ENCODE measurements around the gene DNAJC5. TPM values are rescaled to one million over a fixed set of nuclear protein-coding genes. Genes with fewer than 3 reads are reported as not detected.
"Not testable (repeated sequence)": the region's sequence is repeated elsewhere in the genome, so short reads cannot be mapped to it uniquely, and the experiment has no call there.

Gene DNAJC5
- total RNA-seq, 2 experiments from 2014 or later = 27.5 to 27.7 TPM

DNA sequence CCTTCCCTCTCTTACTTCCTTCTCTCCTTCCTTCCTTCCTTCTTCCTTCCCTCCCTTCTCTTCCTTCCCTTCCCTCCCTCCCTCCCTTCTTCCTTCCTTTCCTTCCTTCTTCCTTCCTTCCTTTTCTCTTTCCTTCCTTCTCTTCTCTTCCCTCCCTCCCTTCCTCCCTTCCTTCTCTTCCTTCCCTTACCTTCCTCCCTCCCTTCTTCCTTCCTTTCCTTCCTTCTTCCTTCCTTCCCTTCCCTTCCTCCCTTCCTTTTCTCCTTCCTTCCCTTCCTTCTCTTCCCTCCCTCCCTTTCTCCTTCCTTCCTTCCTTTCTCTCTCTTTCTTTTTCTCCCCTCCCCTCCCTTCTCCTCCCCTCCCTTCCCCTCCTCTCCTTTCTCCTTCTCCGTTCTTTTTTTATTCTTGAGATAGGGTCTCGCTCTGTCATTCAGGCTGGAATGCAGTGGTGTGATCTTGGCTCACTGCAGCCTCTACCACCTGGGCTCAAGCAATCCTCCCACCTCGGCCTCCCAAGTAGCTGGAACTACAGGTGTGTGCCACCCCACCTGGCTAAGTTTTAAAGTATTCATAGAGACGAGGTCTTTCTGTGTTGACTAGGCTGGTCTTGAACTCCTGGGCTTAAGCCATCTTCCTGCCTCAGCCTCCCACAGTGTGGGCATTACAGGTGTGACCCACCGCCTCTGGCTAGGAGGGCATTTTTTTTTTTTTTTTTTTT is 75.9 kb downstream of the DNAJC5 start:
- H3K4me1 ChIP-seq (ENCODE audit: insufficient read depth, low read length, poor library complexity, severe bottlenecking) = peaks cover 22% of the 10 kb centered on the region
- no peak overlapping the region for H3K4me2 ChIP-seq (ENCODE audit: low read length)
- no TSS peak for BruUV-seq (replicated peaks)
- H3K9me3 ChIP-seq (ENCODE audit: low read length) = no peaks in the 10 kb centered on the region
- H3K79me2 ChIP-seq (ENCODE audit: insufficient read depth, low read depth, low read length) = no peaks in the 10 kb centered on the region
- no peaks in the 10 kb centered on the region for H3K9me2 ChIP-seq (ENCODE audit: insufficient read depth, low read length)
- H3K4me3 ChIP-seq (ENCODE audit: low read depth, low read length, poor library complexity, severe bottlenecking) = no peak overlapping the region
- TF ChIP-seq, protein P1, sequence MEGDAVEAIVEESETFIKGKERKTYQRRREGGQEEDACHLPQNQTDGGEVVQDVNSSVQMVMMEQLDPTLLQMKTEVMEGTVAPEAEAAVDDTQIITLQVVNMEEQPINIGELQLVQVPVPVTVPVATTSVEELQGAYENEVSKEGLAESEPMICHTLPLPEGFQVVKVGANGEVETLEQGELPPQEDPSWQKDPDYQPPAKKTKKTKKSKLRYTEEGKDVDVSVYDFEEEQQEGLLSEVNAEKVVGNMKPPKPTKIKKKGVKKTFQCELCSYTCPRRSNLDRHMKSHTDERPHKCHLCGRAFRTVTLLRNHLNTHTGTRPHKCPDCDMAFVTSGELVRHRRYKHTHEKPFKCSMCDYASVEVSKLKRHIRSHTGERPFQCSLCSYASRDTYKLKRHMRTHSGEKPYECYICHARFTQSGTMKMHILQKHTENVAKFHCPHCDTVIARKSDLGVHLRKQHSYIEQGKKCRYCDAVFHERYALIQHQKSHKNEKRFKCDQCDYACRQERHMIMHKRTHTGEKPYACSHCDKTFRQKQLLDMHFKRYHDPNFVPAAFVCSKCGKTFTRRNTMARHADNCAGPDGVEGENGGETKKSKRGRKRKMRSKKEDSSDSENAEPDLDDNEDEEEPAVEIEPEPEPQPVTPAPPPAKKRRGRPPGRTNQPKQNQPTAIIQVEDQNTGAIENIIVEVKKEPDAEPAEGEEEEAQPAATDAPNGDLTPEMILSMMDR (conservative IDR thresholded peaks at IDR 0.05; ENCODE audit: low read length) = no peak
- intact Hi-C loops (cut with micrococcal nuclease; ENCODE audit: unreplicated experiment) = loop anchor here (5.0 to 10.0 kb wide), 2 partner anchors 104 to 346 kb away; partner anchors contain the start of genes GMEB2 and TPD52L2
- POLR2A ChIA-PET = interaction anchor here (0.7 kb wide), 1 partner anchor 516 kb away, joined by 3 read pairs; no protein-coding TSS in a partner anchor
- H3K27ac ChIP-seq (ENCODE audit: low read depth, low read length, poor library complexity, severe bottlenecking) = no peak overlapping the region
- H4K20me1 ChIP-seq (ENCODE audit: insufficient read depth, low read length) = no peaks in the 10 kb centered on the region
- no peak overlapping the region for H2AFZ ChIP-seq (ENCODE audit: low read length)
- DNase-seq (ENCODE audit: low spot score) = no peak
- peaks cover 5% of the 10 kb centered on the region; the same call in 1 of the 2 replicates for H3K36me3 ChIP-seq (ENCODE audit: insufficient read depth, low read length)
- CTCF ChIA-PET (ENCODE audit: unreplicated experiment) = no interaction called here

DNA sequence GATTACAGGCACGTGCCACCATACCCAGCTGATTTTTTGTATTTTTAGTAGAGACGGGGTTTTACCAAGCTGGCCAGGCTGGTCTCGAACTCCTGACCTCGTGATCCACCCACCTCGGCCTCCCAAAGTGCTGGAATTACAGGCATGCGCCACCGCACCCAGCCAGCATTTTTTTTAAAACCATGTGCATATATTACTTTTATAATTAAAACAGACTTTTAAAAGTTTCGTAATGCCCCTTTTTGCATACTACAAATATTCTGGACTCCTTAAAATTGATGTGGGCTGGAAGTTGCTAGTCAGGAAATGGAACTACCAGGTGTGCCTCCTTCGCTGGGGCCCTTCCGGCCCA is 77.0 kb downstream of the DNAJC5 start:
- BruUV-seq (replicated peaks); CTCF ChIA-PET (ENCODE audit: unreplicated experiment); H3K79me2 ChIP-seq (ENCODE audit: insufficient read depth, low read depth, low read length); H3K36me3 ChIP-seq (ENCODE audit: insufficient read depth, low read length); H3K9me2 ChIP-seq (ENCODE audit: insufficient read depth, low read length); H3K27ac ChIP-seq (ENCODE audit: low read depth, low read length, poor library complexity, severe bottlenecking); H3K4me3 ChIP-seq (ENCODE audit: low read depth, low read length, poor library complexity, severe bottlenecking); H3K9me3 ChIP-seq (ENCODE audit: low read length); H4K20me1 ChIP-seq (ENCODE audit: insufficient read depth, low read length); DNase-seq (ENCODE audit: low spot score); H3K4me2 ChIP-seq (ENCODE audit: low read length); H2AFZ ChIP-seq (ENCODE audit: low read length): not testable (repeated sequence)
- peaks cover 22% of the 10 kb centered on the region for H3K4me1 ChIP-seq (ENCODE audit: insufficient read depth, low read length, poor library complexity, severe bottlenecking)
- intact Hi-C loops (cut with micrococcal nuclease; ENCODE audit: unreplicated experiment) = loop anchor here (2.0 to 10.0 kb wide), 3 partner anchors 105 to 433 kb away; partner anchors contain the start of genes GMEB2 and TPD52L2
- POLR2A ChIA-PET = interaction anchor here (0.7 kb wide), 1 partner anchor 517 kb away, joined by 3 read pairs; no protein-coding TSS in a partner anchor

DNA sequence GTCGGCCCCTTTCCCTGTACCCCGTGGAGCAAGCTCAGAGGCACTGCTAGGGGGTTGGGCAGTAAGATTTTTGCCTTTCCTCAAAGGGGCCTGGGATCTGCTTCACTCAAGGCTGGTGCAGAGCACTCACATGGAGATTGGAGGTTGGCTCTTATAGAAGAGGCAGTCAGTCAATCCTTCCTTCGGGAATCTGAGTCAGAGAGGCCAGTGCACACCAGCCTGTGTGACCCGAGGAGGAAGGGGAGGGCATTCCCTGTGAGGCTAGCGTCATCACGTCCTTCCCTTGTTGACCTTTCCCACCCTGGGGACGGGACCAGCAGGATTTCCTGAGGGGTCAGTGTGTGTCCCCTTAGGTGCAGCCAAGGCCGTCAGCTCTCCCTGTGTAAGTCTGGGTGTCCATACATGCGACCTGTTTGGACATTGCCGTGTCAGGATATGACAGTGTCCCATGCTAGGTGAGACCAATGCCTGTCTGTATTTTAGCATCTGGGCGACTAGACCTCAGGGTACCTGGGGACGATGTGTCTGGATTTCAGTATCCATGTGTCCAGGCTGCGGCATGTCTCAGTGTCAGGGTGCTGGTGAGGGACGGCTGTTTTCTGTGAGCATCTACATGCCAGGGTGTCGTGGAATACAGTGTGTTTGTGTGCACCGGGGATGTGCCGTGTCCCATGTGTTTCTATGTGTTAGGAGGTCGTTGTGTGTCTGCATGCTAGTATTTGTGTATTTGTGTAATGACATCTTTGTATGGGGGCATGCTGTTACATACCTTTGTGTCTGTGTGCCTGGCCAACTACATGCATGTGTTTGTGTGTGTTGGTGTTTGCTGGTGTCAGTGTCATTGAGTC is 77.6 kb downstream of the DNAJC5 start:
- H3K4me1 ChIP-seq (ENCODE audit: insufficient read depth, low read length, poor library complexity, severe bottlenecking) = peaks cover 25% of the 10 kb centered on the region
- ChIA-PET POLR2A (no interaction called here), CTCF (ENCODE audit: unreplicated experiment) (no interaction called here)
- no peak overlapping the region for H3K4me3 ChIP-seq (ENCODE audit: low read depth, low read length, poor library complexity, severe bottlenecking)
- H3K79me2 ChIP-seq (ENCODE audit: insufficient read depth, low read depth, low read length) = no peaks in the 10 kb centered on the region
- H3K36me3 ChIP-seq (ENCODE audit: insufficient read depth, low read length) = peaks cover 5% of the 10 kb centered on the region; the same call in 1 of the 2 replicates
- intact Hi-C loops (cut with micrococcal nuclease; ENCODE audit: unreplicated experiment) = loop anchor here (2.0 to 10.0 kb wide), 3 partner anchors 105 to 434 kb away; partner anchors contain the start of genes GMEB2 and TPD52L2
- no peak overlapping the region for H3K4me2 ChIP-seq (ENCODE audit: low read length)
- no peaks in the 10 kb centered on the region for H3K9me3 ChIP-seq (ENCODE audit: low read length)
- no peak for DNase-seq (ENCODE audit: low spot score)
- no peak overlapping the region for H3K27ac ChIP-seq (ENCODE audit: low read depth, low read length, poor library complexity, severe bottlenecking)
- H3K9me2 ChIP-seq (ENCODE audit: insufficient read depth, low read length) = no peaks in the 10 kb centered on the region
- H2AFZ ChIP-seq (ENCODE audit: low read length) = no peak overlapping the region
- TF ChIP-seq, protein P1 (conservative IDR thresholded peaks at IDR 0.05; ENCODE audit: low read length) = no peak
- no peak for TF ChIP-seq EZH2phosphoT487 (IDR thresholded peaks at IDR 0.05; ENCODE audit: borderline replicate concordance, low read depth, low read length)
- BruUV-seq (replicated peaks) = no TSS peak
- H4K20me1 ChIP-seq (ENCODE audit: insufficient read depth, low read length) = no peaks in the 10 kb centered on the region

Data from OCI-LY7 (cell line).